ENCODE data around the gene PLCG2.

DNA sequence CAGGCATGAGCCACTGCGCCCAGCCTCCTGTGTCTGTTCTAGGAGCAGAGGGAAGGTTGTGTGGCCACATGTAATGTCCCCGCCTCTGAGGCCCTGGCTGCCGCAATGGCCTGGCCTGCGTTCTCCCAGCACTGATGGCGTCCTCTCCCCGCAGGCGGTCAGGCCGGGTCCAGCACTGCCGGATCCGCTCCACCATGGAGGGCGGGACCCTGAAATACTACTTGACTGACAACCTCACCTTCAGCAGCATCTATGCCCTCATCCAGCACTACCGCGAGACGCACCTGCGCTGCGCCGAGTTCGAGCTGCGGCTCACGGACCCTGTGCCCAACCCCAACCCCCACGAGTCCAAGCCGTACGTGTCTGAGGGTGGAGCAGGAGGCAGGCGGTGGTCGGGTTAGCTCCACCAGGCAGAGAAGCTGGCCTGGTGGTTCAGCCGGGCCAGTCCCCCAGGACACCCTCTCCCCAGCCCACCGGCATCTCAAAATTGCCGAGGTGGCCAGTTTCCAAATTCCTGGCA is 131.3 kb downstream of the PLCG2 start:
- TF ChIP-seq, protein P1, sequence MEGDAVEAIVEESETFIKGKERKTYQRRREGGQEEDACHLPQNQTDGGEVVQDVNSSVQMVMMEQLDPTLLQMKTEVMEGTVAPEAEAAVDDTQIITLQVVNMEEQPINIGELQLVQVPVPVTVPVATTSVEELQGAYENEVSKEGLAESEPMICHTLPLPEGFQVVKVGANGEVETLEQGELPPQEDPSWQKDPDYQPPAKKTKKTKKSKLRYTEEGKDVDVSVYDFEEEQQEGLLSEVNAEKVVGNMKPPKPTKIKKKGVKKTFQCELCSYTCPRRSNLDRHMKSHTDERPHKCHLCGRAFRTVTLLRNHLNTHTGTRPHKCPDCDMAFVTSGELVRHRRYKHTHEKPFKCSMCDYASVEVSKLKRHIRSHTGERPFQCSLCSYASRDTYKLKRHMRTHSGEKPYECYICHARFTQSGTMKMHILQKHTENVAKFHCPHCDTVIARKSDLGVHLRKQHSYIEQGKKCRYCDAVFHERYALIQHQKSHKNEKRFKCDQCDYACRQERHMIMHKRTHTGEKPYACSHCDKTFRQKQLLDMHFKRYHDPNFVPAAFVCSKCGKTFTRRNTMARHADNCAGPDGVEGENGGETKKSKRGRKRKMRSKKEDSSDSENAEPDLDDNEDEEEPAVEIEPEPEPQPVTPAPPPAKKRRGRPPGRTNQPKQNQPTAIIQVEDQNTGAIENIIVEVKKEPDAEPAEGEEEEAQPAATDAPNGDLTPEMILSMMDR (conservative IDR thresholded peaks at IDR 0.05; ENCODE audit: low read length), result no peak
- TF ChIP-seq EZH2phosphoT487 (IDR thresholded peaks at IDR 0.05; ENCODE audit: borderline replicate concordance, low read depth, low read length), result no peak

All from OCI-LY7 (cell line).